ENCODE data around the gene NEDD9. TPM values are rescaled to one million over a fixed set of nuclear protein-coding genes. Genes with fewer than 3 reads are reported as not detected.

NEDD9 gene
- total and polyA plus RNA-seq, 2 of the 13 experiments (the other 11 are each of a cell fraction or from before 2014, with no cell fraction given), result 27.1 to 389 TPM

DNA sequence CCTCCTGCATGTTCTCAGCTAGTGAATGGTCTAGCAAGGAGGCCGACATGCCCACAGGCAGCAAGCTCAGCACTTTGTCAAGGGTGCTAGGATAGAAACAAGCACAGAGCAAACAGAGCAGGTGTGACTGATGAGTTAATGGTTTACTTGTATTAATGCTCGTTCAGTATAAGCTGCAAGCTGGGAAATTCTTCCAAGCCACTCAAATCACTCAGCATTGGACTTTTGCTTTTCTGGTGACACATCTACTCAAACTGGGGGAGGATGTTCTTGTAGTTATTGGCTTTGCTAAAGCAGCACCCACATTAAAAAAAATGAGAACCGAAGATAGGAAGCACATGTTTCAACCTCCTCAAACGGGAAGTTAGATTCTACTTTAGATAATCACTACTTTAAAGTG is 43.1 kb upstream of the NEDD9 start (continued):
- TF ChIP-seq SATB2 (CRISPR knock-in tag; IDR thresholded peaks at IDR 0.05), result no peak
- TF ChIP-seq ZNF180 (CRISPR knock-in tag; IDR thresholded peaks at IDR 0.05; ENCODE audit: borderline replicate concordance, low read depth), result no peak
- TF ChIP-seq, protein P1, sequence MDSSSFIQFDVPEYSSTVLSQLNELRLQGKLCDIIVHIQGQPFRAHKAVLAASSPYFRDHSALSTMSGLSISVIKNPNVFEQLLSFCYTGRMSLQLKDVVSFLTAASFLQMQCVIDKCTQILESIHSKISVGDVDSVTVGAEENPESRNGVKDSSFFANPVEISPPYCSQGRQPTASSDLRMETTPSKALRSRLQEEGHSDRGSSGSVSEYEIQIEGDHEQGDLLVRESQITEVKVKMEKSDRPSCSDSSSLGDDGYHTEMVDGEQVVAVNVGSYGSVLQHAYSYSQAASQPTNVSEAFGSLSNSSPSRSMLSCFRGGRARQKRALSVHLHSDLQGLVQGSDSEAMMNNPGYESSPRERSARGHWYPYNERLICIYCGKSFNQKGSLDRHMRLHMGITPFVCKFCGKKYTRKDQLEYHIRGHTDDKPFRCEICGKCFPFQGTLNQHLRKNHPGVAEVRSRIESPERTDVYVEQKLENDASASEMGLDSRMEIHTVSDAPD (CRISPR knock-in tag; IDR thresholded peaks at IDR 0.05), result no peak
- TF ChIP-seq ZNF20 (CRISPR knock-in tag; IDR thresholded peaks at IDR 0.05), result no peak
- TF ChIP-seq, protein P2, sequence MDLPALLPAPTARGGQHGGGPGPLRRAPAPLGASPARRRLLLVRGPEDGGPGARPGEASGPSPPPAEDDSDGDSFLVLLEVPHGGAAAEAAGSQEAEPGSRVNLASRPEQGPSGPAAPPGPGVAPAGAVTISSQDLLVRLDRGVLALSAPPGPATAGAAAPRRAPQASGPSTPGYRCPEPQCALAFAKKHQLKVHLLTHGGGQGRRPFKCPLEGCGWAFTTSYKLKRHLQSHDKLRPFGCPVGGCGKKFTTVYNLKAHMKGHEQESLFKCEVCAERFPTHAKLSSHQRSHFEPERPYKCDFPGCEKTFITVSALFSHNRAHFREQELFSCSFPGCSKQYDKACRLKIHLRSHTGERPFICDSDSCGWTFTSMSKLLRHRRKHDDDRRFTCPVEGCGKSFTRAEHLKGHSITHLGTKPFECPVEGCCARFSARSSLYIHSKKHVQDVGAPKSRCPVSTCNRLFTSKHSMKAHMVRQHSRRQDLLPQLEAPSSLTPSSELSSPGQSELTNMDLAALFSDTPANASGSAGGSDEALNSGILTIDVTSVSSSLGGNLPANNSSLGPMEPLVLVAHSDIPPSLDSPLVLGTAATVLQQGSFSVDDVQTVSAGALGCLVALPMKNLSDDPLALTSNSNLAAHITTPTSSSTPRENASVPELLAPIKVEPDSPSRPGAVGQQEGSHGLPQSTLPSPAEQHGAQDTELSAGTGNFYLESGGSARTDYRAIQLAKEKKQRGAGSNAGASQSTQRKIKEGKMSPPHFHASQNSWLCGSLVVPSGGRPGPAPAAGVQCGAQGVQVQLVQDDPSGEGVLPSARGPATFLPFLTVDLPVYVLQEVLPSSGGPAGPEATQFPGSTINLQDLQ (CRISPR knock-in tag; IDR thresholded peaks at IDR 0.05), result no peak
- TF ChIP-seq, protein P3, sequence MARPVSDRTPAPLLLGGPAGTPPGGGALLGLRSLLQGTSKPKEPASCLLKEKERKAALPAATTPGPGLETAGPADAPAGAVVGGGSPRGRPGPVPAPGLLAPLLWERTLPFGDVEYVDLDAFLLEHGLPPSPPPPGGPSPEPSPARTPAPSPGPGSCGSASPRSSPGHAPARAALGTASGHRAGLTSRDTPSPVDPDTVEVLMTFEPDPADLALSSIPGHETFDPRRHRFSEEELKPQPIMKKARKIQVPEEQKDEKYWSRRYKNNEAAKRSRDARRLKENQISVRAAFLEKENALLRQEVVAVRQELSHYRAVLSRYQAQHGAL (CRISPR knock-in tag; IDR thresholded peaks at IDR 0.05; ENCODE audit: not compliant biosample characterization), result no peak
- TF ChIP-seq SAFB2 (CRISPR knock-in tag; IDR thresholded peaks at IDR 0.05; ENCODE audit: borderline replicate concordance, low read depth), result no peak
- TF ChIP-seq ZNF7 (CRISPR knock-in tag; IDR thresholded peaks at IDR 0.05), result no peak
- TF ChIP-seq, protein P4, sequence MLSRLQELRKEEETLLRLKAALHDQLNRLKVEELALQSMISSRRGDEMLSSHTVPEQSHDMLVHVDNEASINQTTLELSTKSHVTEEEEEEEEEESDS (CRISPR knock-in tag; IDR thresholded peaks at IDR 0.05; ENCODE audit: borderline replicate concordance), result no peak
- TF ChIP-seq BHLHE40 (IDR thresholded peaks at IDR 0.05; ENCODE audit: low read length), result 0 out of 2 replicates have a peak, but pooled peaks have one; percentile 26
- TF ChIP-seq, protein P5, sequence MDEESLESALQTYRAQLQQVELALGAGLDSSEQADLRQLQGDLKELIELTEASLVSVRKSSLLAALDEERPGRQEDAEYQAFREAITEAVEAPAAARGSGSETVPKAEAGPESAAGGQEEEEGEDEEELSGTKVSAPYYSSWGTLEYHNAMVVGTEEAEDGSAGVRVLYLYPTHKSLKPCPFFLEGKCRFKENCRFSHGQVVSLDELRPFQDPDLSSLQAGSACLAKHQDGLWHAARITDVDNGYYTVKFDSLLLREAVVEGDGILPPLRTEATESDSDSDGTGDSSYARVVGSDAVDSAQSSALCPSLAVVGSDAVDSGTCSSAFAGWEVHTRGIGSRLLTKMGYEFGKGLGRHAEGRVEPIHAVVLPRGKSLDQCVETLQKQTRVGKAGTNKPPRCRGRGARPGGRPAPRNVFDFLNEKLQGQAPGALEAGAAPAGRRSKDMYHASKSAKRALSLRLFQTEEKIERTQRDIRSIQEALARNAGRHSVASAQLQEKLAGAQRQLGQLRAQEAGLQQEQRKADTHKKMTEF (CRISPR knock-in tag; IDR thresholded peaks at IDR 0.05), result peak; percentile 86
- TF ChIP-seq, protein P6, sequence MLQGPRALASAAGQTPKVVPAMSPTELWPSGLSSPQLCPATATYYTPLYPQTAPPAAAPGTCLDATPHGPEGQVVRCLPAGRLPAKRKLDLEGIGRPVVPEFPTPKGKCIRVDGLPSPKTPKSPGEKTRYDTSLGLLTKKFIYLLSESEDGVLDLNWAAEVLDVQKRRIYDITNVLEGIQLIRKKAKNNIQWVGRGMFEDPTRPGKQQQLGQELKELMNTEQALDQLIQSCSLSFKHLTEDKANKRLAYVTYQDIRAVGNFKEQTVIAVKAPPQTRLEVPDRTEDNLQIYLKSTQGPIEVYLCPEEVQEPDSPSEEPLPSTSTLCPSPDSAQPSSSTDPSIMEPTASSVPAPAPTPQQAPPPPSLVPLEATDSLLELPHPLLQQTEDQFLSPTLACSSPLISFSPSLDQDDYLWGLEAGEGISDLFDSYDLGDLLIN (CRISPR knock-in tag; IDR thresholded peaks at IDR 0.05; ENCODE audit: borderline replicate concordance), result no peak
- TF ChIP-seq, protein P7, sequence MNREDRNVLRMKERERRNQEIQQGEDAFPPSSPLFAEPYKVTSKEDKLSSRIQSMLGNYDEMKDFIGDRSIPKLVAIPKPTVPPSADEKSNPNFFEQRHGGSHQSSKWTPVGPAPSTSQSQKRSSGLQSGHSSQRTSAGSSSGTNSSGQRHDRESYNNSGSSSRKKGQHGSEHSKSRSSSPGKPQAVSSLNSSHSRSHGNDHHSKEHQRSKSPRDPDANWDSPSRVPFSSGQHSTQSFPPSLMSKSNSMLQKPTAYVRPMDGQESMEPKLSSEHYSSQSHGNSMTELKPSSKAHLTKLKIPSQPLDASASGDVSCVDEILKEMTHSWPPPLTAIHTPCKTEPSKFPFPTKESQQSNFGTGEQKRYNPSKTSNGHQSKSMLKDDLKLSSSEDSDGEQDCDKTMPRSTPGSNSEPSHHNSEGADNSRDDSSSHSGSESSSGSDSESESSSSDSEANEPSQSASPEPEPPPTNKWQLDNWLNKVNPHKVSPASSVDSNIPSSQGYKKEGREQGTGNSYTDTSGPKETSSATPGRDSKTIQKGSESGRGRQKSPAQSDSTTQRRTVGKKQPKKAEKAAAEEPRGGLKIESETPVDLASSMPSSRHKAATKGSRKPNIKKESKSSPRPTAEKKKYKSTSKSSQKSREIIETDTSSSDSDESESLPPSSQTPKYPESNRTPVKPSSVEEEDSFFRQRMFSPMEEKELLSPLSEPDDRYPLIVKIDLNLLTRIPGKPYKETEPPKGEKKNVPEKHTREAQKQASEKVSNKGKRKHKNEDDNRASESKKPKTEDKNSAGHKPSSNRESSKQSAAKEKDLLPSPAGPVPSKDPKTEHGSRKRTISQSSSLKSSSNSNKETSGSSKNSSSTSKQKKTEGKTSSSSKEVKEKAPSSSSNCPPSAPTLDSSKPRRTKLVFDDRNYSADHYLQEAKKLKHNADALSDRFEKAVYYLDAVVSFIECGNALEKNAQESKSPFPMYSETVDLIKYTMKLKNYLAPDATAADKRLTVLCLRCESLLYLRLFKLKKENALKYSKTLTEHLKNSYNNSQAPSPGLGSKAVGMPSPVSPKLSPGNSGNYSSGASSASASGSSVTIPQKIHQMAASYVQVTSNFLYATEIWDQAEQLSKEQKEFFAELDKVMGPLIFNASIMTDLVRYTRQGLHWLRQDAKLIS (CRISPR knock-in tag; IDR thresholded peaks at IDR 0.05), result no peak

Measured in HepG2 (cell line).